CD4-positive, alpha-beta T cell treated with Interleukin-15 for 4 hours (primary cell): ENCODE measurements around the gene PTPRQ.
"Not testable (repeated sequence)": the region's sequence is repeated elsewhere in the genome, so short reads cannot be mapped to it uniquely, and the experiment has no call there.

ENCODE experiments used
- DNase-seq: peaks from one replicate; pipeline ENCODE4 v3.0.0-alpha.2; 2020; ENCODE audit warnings: low spot score

Gene PTPRQ

GRCh38 chr12:80472911-80473500 is 29.0 kb downstream of the PTPRQ start:
- DNase-seq, result no peak

GRCh38 chr12:80477521-80478145 is 33.6 kb downstream of the PTPRQ start:
- not testable (repeated sequence) for DNase-seq

- DNase-seq, result no peak
Observed at GRCh38 chr12:80484746-80485145, 40.7 kb downstream of the PTPRQ start.

- DNase-seq, result no peak
Observed at GRCh38 chr12:80485222-80485987, 41.4 kb downstream of the PTPRQ start.

- no peak for DNase-seq
Observed at GRCh38 chr12:80490329-80490728, 46.3 kb downstream of the PTPRQ start.

GRCh38 chr12:80491166-80491565 is 47.1 kb downstream of the PTPRQ start:
- no peak for DNase-seq

- no peak for DNase-seq
Observed at GRCh38 chr12:80493466-80493865, 49.4 kb downstream of the PTPRQ start.

GRCh38 chr12:80494836-80495235 is 50.8 kb downstream of the PTPRQ start:
- no peak for DNase-seq

- no peak for DNase-seq
Observed at GRCh38 chr12:80498059-80498728, 54.2 kb downstream of the PTPRQ start.

GRCh38 chr12:80504389-80505163 is 60.5 kb downstream of the PTPRQ start:
- no peak for DNase-seq

- no peak for DNase-seq
Observed at GRCh38 chr12:80509781-80510556, 65.9 kb downstream of the PTPRQ start.

- DNase-seq, result no peak
Observed at GRCh38 chr12:80512781-80513180, 68.7 kb downstream of the PTPRQ start.

- DNase-seq, result no peak
Observed at GRCh38 chr12:80513211-80513610, 69.2 kb downstream of the PTPRQ start.

GRCh38 chr12:80517655-80518054 is 73.6 kb downstream of the PTPRQ start:
- DNase-seq, result no peak

- DNase-seq, result no peak
Observed at GRCh38 chr12:80531646-80532045, 87.6 kb downstream of the PTPRQ start.

- no peak for DNase-seq
Observed at GRCh38 chr12:80539029-80539428, 95.0 kb downstream of the PTPRQ start.

- no peak for DNase-seq
Observed at GRCh38 chr12:80549298-80549697, 105.3 kb downstream of the PTPRQ start.

GRCh38 chr12:80551897-80552296 is 107.9 kb downstream of the PTPRQ start:
- DNase-seq, result no peak

GRCh38 chr12:80553316-80553715 is 109.3 kb downstream of the PTPRQ start:
- no peak for DNase-seq

- no peak for DNase-seq
Observed at GRCh38 chr12:80556566-80556965, 112.5 kb downstream of the PTPRQ start.

GRCh38 chr12:80559766-80560165 is 115.7 kb downstream of the PTPRQ start:
- DNase-seq, result no peak
